Stimulated activated CD8-positive, alpha-beta memory T cell treated with anti-CD3 and anti-CD28 coated beads, Interleukin-15, amount 100 ng/mL, for 48 hours (primary cell): ENCODE data around the gene SYPL1.
A peak's percentile ranks its signal among the peaks of the same experiment; 100 is the strongest.

Experiments
- DNase-seq, 2 donors: peaks; one replicate each; pipeline ENCODE4 v3.0.0-alpha.2; 2020; ENCODE audit warnings: low read depth in 2 of 2

The SYPL1 gene

GRCh38 chr7:106092204-106092603 lies 19.9 kb downstream of the SYPL1 start:
- DNase-seq, result no peak

DNA sequence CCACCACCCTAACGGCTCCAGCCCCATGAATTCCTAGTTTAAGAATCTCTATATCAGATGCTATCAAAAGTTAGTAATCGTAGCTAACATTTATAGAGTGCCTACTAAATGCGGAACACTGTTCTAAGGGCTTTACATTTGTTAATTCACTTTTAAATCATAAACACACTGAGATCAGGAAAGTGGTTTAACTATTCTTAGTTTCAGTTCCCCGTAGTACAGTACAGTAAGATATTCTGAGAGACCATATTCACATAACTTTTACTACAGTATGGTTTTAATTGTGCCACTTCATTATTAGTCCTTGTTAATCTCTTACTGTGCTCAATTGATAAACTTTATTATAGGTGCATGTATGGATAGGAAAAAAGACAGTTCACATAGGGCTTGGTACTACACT lies 22.5 kb downstream of the SYPL1 start:
- no peak for DNase-seq

GRCh38 chr7:106088014-106088413 lies 24.1 kb downstream of the SYPL1 start:
- no peak for DNase-seq

DNA sequence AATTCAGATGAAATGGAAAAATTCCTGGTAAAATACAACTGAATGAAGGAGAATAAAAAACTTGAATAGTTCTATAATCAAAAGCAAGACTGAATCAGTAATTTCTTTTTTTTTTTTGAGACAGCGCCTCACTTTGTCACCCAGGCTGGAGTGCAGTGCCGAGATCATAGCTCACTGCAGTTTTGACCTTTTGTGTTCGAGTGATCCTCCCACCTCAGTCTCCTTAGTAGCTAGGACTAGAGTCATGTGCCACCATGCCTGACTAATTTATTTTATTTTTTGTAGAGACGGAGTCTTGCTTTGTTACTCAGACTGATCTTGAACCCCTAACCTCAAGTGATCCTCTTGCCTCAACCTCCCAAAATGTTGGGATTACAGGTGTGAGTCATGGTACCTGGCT lies 26.1 kb downstream of the SYPL1 start:
- no peak for DNase-seq

DNA sequence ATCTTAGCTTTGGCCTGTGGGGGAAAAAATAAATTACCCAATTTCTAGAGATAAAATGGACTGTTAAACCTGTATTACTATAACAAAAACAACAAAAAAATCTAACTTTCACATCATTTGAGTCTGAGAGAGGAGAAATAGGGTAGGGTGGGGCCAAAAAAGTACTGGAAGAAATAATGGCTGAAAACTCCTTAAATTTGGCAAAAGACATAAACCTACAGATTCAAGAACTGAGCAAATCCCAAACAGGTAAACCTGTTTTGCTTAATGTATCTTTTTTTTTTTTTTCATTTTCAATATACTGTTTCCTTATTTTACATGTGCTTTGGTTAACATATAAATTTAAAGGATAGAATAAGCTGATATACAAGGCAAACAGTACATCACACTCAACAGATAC lies 27.1 kb downstream of the SYPL1 start:
- DNase-seq, result no peak

- no peak for DNase-seq
Observed at GRCh38 chr7:106083717-106084116, 28.4 kb downstream of the SYPL1 start.

- no peak for DNase-seq
Observed at GRCh38 chr7:106082087-106082854, 29.8 kb downstream of the SYPL1 start.

GRCh38 chr7:106080300-106080987 lies 31.7 kb downstream of the SYPL1 start:
- no peak for DNase-seq

DNA sequence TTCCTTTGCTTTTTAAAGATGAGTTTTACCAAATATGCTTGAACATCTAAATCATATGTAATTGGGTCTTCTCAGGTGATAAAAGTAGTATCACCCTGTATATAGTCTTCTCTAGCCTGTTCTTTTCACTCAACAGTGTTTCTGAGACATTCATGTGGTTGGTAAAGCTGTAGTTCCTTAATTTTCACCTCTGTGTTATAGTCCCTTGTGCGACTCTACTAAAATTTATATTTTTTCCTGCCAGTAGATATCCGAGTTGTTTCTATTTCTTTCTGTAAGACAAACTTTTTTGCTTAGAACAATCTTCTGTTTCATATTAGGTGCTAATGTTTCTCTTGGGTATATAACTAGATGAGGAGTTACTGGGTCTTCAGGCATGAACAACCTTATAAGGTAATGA lies 35.6 kb downstream of the SYPL1 start:
- DNase-seq, result no peak

- DNase-seq, result no peak
Observed at GRCh38 chr7:106075937-106076336, 36.2 kb downstream of the SYPL1 start.

DNA sequence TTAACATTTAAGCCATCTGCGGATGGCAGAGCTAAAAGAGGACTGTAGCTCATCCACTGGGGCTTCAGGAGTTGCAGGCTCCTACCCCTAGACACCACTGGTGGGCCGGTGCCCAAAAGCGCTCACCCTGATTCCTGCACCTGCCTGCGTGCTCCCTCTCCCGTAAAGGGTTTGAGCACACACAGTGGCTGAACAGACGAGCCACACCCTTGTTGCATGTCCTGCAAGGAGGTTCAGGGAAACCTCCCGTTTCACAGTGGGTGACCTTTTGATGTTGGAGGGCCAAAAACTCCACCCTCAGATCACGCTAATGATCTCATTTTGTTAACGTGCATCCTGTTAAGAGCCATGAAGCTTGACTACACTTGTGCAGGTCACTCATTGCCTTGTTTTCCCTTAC lies 37.9 kb downstream of the SYPL1 start:
- no peak for DNase-seq

GRCh38 chr7:106073701-106074100 lies 38.4 kb downstream of the SYPL1 start:
- DNase-seq, result no peak

GRCh38 chr7:106072715-106073091 lies 39.4 kb downstream of the SYPL1 start:
- DNase-seq, result no peak

DNA sequence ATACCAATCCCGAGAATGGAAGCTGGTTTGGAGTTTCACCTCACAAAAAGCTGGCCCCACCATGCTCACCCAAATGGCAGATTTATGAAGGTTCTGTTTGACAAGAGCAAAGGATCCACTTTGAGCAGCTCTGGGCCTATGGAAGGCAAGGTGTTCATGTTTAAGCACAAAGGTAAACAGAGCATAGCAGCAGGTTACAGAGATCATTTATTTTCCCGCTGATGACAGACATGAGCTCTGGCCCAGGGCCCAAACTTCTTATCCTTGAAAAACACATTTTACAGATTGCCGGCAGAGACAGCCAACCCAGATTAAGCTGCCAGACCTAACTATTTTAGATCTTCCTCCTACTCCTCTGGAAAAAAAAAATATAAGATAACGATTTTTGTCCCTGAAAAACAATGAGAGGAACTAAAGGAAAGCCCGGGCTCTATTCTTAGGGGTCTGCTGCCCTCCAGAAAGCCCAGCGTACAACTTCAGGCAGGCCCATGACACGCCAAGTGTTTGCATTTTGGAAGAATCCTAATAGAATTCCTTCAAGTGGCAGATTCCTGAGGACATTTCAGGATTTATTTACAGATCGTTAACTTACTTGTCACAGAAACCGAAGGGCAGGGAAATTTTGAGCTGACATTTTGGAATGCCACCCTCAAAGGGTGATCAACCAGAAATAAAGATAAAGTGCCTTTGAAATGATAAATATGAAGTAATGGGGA lies 40.0 kb downstream of the SYPL1 start:
- no peak for DNase-seq

DNA sequence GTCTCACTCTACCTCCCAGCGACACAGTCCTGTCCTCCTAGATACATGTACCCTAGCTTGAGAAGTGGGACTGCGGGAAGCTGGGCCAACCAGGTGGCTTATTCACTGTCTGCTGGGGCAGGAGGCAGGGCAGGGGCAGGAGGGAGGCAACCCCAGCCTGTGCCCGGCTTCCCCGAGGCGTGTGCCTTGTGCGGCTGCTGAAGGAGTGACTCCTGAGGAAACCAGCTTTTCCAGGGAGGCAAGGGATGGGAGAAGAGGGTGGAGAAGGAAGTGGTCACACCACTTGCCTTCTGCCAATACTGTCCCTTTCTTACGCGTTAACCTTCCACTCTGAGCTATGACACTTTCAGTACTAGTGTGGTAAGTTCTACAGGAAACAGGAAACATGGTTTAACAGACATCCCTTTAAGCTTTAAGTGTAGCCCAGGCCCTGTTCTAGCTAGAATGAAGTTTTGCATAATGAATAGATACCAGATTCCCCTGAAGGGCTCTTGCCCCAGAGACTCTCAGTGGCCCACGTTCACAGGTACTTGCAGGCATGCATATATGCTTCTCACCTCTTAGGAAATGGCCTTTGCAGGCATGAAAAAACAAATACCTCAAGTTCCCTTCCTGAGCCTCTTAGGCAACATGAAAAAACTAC lies 40.6 kb downstream of the SYPL1 start:
- DNase-seq, result peak; percentile 6 to 8

DNA sequence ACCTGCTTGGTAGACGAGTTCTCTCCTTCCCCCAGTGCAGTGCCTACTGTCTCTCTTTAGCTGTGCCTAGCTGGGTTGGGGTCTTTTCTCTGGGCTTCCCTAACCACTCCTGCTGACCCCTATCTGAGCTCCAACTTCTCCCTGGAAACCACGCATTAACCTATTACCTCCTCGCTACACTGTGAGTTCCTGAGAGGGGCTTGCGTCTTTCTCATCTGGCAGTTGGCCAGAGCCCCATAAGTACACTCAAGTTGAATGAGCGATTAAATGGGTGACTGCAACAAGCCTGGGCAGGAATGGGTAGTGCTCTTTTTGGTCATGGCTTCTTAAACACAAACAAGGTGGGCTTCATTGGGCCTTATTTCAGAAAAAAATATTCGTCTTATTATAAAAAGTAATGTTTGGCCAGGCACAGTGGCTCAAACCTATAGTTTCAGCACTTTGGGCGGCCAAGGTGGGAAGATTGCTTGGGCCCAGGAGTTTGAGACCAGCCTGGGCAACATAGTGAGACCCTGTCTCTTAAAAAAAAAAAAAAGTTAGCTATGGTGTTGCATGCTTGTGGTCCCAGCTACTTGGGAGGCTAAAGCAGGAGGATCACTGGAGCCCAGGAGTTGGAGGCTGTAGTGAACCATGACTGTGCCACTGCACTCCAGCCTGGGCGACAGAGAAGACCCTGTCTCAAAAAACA lies 41.4 kb downstream of the SYPL1 start:
- DNase-seq, result no peak

DNA sequence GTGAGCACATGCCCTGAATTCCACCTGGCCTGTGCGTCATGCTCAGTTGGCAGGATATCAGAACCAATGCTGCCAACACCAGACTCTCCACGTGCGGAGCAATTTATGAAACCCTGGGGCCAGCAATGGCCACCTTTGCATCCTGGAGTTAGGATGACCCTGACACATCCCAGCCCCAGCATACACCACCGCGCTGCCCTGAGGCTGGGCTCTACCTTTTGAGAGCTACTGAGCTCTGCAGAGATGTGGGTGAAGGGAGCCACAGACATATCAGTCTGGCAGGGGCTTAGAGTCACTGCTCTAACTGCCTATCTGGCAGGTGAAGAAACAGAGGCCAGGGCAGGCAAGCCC lies 41.9 kb downstream of the SYPL1 start:
- no peak for DNase-seq

DNA sequence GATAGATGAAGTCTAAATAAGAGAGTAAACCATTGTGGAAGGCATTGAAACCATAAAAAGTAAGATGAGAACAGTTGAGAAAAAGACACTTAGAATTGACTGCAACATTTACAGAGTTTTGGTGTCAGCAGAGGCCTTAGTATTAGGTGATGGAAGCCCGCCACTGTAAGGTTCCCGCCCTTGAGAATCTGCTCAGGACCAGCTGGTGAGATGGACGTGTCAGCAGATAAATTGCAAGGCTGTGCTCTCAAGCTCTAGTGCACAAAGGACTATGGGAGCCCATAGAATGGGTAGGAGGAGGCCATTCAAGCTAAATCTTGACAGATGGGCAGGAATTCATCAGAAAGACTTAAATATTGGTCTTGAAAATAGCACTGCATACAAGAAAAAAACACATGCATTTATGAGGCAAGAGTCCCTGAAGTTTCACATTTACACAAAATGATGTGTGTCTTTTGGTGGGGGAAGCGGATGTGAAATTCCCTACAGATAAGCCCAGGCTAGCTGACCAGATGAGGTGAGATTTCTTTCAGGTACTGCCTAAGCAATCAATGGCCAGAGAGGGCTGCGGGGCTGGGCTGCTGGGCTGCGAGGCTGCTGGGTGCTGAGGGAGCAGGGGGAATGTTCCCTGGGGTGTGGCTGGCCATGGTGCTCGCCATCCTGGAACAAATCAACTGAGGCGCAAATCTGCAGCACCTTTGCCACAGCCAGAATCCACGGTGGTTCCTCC lies 42.5 kb downstream of the SYPL1 start:
- DNase-seq, result no peak

DNA sequence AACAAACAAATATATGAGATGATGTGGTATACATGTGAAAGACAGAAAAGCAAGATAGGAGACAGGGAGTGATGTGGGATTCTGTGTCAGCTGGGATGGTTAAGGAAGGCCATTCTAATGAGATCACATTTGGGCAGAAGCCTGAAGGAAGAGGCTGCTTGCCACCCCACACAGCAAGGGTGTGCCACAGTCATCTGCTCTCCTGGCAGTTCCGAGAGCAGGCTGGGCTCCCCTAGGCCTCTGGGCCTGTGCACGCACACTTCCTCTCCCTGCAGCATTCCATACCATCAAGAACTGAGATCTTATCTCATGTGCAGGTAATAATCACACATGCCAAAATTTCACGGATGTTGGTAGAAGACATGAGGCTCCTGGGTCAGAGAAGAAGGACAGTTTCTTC lies 43.1 kb downstream of the SYPL1 start:
- no peak for DNase-seq

DNA sequence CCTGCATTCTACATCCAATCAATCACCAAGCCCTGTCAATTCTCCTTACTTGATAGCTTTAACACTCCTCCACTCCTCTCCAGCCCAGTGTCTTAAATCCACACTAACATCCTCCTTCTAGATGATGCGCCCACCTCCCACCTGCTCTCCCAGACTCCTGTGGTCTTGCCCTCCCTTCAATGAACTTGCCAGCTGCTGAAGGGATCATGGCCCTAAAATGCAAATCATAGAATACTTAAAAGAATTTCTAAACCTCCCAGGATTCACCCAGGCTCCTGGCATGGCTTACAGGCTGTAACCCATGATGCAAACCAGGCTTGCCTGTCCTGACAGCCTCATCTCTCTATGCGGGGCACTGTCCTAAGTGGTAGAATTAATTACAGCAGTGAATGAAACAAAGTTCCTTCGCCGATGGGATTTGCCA lies 43.6 kb downstream of the SYPL1 start:
- DNase-seq, result no peak

DNA sequence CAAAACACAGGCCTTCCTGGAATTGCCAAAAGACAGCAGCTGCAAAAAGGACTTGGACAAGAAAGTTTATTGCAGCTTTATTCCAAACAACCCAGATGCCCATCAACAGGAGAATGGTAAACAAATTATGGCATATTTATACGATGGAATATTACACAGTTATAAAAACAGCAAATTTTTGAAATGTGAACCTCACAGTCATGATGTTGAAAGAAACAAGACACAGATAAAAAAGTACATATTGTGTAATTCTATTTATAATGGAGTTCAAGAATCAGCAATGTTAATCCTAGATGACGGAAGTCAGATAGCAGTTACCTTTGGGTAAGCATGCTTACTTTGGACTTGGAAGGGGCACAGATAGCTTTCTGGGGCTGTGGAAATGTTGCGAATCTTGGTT lies 44.4 kb downstream of the SYPL1 start:
- DNase-seq, result no peak
